HG03520 (cell line): Measurements from ENCODE around the gene MYCBP2.
A peak's percentile ranks its signal among the peaks of the same experiment; 100 is the strongest.
"Not testable (repeated sequence)": the region's sequence is repeated elsewhere in the genome, so short reads cannot be mapped to it uniquely, and the experiment has no call there.

Experiments
- ATAC-seq: cut with Tn5 transposase; IDR thresholded peaks from one replicate; pipeline ENCODE4 v1.9.1; 2021; ENCODE audit warnings: mild to moderate bottlenecking, moderate library complexity; ENCODE audit not compliant: unreplicated experiment

The MYCBP2 gene, protein sequence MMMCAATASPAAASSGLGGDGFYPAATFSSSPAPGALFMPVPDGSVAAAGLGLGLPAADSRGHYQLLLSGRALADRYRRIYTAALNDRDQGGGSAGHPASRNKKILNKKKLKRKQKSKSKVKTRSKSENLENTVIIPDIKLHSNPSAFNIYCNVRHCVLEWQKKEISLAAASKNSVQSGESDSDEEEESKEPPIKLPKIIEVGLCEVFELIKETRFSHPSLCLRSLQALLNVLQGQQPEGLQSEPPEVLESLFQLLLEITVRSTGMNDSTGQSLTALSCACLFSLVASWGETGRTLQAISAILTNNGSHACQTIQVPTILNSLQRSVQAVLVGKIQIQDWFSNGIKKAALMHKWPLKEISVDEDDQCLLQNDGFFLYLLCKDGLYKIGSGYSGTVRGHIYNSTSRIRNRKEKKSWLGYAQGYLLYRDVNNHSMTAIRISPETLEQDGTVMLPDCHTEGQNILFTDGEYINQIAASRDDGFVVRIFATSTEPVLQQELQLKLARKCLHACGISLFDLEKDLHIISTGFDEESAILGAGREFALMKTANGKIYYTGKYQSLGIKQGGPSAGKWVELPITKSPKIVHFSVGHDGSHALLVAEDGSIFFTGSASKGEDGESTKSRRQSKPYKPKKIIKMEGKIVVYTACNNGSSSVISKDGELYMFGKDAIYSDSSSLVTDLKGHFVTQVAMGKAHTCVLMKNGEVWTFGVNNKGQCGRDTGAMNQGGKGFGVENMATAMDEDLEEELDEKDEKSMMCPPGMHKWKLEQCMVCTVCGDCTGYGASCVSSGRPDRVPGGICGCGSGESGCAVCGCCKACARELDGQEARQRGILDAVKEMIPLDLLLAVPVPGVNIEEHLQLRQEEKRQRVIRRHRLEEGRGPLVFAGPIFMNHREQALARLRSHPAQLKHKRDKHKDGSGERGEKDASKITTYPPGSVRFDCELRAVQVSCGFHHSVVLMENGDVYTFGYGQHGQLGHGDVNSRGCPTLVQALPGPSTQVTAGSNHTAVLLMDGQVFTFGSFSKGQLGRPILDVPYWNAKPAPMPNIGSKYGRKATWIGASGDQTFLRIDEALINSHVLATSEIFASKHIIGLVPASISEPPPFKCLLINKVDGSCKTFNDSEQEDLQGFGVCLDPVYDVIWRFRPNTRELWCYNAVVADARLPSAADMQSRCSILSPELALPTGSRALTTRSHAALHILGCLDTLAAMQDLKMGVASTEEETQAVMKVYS (N-terminal part only)

DNA sequence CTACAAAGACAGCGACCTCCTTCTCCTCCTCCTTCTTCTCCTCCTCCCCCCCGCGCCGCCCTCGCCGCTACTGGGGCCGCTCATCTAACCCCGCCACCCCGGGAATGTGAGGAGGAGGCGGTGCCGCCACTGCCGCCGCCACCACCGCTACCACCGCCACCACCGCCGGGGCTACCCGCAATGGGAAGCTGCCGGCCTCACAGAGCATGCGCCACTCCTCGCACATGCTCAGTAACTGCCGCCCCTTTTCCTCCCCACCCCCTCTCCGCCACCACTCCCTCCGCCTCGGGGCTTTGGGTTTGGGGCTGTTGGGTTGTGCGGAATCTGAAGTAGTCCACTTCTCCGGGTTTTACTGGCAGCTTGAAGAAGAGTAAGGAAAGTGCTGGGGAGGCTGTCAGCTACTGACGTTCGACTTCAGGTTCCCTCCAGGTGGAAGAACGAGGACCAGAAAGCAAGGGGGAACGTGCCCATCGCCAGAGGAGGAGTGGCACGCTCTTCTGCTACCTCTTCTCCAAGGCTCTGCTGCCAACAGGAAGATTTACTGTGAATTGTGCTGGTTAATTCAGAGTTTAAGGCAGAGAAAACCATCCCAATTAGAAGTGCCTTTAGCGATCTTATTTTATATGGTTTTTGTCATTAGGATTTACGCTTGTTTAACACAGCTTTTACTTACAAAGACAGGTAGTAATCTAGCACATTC, at the start of gene MYCBP2:
MYCBP2 (minus strand) TSS at position 190 of the 700 bp plus-strand sequence. CDS start 319 bp downstream, outside the sequence.
- peak; percentile 48 for ATAC-seq

DNA sequence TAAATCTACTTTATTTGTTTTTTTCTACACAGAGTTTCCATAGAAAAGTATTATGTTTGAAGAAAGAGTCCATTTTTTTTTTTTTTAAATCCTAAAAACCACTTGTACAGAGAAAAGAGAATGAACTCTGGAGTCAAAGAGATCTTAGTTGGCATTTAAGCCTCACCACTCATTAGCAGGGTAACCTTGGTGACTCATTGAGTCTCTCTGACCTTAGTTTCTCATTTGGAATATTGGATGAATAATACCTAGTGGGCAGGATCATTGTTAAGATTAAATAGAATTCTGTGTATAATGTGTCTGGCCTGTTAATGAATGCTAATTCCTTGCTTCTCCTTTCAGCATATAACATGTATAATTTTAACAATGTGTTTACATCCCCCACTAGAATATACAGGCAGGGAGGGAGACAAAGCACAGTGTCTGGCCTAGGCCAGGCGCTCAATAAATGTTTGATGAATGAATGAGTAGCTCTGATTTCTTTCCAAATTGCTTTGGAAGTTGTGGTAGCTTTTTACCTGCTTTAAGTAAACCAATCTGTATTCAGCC, 48.7 kb upstream of the MYCBP2 start:
- no peak for ATAC-seq

DNA sequence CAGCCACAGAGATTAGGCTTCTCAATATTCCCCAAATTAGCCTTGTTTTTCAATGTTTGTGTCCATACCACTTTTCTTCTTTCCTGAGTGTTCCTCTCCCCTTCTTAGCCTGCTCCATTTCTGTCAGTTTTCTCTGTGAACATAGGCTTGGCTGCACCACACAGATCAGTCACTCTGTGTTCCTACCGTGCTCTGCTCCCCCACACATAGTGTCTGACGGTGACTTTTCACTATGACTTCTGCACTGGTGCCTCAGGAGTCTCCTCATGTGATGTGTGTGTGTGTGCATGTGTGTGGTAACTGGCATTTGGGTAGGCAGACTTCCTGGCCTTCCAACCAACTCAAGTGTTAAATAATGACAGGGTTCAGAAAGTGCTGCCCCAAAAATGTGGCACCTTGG, 47.9 kb upstream of the MYCBP2 start:
- no peak for ATAC-seq

DNA sequence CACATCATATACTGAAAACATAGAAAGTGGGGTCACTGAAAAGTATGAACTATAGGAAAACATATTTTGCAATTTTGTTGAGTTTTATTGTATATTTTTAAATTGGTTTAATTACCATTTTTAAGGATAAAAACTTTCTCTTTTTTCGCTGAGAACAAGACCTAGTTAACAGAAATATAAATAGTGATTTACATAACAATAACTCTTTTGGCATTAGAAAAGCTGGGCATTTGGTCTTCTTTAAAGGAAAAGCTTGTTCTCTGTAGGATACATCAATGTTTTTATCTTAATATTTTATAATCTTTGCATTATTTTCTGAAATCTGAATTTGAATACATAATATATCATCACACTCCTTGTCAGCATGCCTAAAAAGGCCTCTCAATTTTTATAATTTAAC, 47.4 kb upstream of the MYCBP2 start:
- ATAC-seq: no peak

DNA sequence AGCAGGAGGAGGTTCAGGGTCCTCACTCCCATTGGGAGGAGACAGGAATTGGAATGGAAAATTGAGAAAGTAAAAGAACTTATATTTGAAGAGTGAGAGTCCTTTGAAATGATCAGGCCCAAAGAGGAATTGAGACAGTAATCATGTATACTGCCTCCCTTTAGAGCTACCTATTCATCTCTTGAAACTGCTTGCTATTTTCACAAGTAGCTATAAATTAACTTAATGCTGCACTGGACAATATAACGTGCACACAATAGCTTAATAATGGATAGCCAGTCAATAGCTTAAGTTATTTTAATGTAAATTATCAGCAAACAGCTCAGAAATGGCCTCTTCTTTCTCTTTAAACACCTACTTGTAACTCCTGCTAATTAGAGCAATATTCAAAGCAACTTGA, 46.6 kb upstream of the MYCBP2 start:
- no peak for ATAC-seq

DNA sequence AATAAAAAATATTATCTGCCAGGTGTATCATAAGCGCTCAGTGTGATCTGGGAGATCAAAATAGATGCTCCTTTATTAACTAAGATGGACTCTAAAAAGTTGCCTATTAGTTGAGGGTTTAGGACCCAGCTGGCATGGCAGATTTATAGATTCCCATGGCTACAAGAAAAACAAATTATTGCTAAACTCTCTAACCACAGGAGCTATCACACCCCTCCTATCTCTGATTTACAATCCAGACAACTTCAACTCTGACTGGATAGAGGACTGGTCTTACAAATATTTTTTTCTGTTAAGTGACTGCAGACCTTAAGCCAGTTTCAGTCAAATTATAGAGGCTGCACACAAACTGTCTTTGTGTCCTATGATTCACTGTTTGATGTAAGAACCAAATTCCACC, 45.4 kb upstream of the MYCBP2 start:
- ATAC-seq: no peak

DNA sequence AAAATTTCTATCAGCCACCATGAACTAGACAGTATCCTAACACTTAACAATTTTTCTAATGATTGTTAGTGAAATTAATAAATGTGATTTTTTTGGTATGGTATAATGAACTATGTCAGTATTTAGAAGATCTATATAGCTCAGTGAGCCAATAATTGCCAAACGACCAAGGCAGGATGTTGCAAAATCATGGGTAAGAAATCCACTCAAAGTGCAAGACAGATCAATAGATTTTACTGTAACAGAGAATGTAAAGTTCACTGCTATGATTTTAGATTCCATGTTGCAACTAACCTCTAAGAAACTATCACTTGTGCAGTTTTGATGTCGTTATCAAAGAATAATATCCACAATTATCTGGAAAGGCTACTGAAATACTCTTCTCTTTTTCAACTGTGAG, 44.0 kb upstream of the MYCBP2 start:
- ATAC-seq: no peak

DNA sequence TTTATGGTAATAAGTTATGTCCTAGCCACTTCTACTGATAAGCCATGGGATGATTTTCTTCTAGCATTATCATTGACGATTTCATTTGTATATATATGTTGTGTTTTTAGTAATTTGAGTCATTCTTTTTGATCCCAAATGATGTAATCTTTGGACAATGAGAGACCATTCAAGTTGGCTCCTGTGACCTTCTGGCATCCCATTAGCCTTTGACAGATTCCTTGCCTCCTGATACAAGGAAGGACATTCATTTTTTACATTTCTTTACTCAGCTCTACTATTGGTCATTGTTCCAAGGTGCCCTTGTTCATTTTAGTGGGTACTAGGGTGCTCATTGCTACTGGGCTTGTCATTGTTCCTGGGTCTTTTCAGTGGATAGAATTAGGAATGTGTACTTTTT, 35.3 kb upstream of the MYCBP2 start:
- ATAC-seq: no peak

DNA sequence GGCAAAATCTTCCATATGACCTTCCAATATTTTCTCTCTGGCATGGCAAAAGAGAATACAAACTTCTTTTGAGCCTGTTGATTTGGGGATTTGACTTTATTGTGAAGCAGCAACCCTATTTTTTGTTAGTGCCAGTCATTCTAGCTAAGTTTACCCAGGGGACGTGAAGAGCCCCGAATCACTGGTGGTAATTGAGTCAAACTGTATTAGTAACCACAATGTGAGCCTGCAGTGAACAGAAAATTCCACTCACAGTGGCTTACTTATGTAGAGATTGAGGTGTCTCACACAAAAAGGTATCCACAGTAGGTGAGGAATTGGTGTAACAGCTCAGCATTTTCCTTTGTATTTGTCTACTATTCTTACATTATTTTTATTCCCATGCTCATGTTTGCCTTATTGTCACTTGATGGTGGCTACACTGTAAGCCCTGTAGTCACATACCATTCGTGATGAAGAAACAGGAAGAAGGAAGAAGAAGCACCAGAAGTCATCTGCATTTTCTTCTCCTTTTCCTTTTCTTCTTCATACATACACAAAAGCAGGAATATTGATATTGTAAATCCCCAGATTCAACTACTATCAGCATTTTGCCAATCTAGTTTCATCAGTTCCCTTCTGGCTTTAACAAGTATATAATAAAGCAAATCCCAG, 33.3 kb upstream of the MYCBP2 start:
- peak; percentile 47 for ATAC-seq

DNA sequence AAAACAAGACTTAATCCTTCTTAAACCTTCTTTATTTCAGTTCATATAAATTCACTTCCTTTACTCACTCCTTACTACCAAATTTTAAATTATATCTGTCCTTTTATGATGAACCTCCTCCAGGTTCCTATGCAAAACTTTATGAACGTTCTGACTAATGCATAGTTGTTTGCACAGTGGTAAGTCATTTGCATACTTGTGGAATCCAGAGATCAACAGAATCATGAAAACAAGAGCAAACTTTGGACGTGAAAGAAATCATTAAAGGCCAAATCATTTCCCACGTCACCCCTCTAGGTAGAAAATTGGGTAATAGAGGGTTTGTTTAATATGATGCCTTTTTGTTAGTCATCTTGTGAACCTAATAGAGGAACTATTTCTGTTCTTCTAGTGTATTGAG, 32.3 kb upstream of the MYCBP2 start:
- ATAC-seq: peak; percentile 23

DNA sequence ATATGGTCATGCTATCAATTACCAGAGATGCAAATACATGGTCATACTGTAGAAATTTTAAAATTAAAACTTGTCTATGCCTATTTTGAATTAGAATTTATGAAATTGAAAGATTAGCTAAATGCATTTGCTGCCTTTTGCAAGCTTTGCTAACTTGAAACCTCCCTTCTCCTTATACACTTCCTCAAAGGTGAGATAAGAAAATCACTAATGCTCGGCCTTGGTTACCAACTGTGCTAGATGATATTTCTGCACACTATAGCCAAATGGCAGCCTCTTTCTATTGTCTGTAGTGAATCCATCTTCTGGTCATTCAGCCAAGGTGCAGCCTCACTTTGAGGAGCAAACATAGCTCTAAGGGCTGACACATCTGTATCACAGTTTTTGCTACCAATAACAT, 31.1 kb upstream of the MYCBP2 start:
- ATAC-seq: no peak

DNA sequence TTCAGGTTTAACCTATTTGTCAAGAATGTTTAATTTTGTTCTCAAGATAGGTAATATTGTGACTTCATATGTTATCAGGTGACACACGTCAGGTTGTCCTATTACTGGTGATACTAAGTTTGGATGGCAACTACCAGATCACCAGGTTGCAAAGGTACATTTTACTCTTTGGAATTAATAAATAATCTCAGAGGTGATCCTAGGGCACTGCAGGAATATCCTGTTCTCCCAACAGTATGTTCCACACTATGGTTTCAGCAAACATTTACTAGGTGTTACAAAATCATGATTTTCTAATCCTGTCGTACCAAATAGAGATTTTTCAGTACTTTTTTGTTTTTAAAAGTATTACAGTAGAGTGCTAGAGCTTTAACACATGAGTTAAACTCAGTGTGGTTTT, 29.3 kb upstream of the MYCBP2 start:
- ATAC-seq: no peak

DNA sequence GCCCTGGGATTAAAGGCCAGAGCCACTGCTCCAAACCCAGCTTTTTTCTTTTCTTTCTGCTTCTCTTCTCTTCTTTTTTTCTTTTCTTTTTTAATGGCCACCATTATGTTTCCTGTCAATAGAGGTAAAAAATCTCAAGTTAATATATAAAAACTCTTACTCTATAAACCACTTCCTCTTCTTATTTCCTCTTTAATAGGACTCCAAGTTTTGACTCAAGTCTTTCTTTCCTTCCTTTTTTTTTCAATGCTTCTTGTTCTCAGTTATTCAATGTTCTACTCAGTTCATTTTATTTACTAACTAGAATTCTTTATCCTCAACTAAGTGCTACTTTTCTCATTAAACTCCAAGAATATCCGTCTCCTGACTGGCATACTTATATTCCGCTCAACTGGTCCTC, 27.1 kb upstream of the MYCBP2 start:
- ATAC-seq: no peak

DNA sequence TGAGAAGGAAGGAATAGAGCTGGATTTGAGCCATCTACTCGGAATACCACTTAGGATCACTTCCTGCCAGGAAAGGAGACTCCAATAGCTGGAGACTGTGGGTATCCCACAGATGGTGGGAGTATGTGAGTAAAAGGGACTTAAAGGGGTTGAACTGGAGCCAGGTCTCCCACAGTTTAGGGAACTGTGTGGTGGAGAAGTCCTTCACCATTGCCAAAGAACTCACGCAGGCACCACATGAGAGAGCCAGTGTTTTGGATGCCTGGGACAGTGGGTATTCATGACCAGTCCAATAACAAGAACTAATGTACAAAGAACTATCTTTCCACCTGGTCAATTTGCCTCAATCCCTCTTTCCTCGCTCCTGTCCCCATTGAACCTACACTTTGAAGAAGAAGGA, 24.4 kb upstream of the MYCBP2 start:
- no peak for ATAC-seq

DNA sequence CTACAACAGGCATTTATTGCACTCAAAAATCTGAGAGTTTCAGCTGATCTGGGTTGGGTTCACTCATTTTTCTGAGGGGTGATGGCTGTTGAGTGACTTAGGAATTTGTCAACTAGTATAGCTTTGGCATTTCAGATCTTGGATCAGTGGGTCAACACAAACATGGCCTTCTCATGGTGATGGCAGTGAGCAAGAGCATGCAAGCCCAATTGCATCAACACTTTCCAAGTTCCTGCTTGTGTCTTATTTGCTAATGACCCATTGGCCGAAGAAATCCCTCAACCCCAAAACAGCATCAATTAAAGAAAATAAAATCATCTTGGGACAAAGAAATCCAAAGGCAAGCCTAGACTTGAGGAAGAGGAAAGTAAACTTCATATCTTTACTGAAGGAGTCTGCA, 23.9 kb upstream of the MYCBP2 start:
- ATAC-seq: no peak

DNA sequence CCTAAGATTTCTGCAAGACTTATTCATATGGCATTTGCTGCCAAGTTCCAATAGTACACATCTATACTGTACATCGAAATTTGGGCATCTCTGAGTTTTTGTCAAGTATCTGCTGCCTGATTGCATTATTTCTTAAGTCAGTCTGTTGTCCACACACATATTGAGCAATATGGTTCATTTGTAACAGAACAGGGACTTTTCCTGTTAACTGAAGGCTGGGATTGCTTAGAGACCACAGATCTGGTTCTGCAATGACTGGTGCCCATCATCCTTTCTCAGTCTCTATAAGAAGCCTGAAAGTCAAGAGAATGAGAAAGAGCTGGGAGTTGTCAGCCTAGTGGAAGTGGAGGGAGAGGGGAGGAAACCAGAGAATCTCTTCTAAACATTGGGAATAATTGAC, 22.5 kb upstream of the MYCBP2 start:
- ATAC-seq: no peak

DNA sequence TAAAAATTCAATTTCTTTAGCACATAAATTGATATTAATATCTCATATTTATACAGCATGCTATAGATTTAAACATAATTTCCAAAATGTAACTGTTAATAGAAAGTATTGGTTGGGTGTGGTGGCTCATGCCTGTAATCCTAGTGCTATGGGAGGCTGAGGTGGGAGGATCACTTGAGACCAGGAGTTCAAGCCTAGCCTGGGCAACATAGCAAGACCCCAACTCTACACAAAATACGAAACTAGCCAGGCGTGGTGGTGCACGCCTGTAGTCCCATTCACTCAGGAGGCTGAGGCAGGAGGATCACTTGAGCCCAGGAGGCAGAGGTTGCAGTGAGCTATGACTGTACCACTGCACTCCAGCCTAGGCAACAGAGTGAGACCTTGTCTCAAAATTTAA, 20.5 kb upstream of the MYCBP2 start:
- not testable (repeated sequence) for ATAC-seq

DNA sequence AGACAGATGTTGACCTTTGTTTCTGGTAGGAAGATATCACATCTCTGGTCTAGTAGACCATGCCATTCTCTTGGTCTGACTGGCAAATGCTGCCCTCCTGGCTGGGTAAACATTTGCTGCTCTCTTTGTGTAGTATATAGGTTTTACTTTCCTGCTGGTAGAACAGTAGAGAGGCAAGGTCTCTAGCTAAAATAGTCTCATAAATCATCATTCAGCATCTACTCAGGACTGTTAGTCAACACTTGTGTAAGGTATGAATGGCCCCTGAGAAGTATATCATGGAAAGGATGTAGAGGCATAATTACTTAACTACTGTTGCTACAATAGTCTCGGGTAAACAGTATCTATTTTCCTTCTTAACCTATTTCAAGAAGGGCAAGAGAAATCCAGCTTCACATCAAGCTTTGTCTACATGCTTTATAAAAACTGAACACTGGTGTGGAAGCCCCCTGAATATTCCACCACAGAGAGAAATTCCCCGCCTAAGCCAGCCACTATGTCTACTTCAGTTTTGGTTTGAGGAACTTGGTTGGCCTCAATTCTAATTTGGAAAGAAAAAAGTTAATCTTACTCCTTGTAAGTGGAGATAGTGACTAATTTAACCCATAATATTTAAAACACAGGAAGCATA, 18.4 kb upstream of the MYCBP2 start:
- peak; percentile 77 for ATAC-seq

DNA sequence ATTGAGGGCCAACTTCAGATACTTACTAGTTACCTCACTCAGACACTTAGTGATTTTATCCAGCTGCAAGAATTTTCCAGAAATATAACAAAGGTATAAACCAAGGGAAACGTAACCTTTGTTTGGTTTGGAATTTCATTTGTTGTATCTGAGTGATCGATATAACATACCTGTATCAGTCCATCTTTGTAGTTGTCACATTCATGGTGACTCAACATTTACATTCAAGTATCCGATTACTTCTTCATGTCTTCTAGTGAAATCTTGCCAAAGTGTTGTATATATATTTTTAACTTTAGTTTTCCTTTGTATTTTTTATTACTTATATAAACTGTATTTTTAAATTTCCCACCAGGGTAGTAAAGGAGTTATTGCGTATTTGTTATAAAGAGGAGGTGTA, 16.9 kb upstream of the MYCBP2 start:
- no peak for ATAC-seq
